Activated CD8-positive, alpha-beta memory T cell treated with anti-CD3 and anti-CD28 coated beads, Interleukin-2, amount 50 U/mL, for 1 hour (primary cell): ENCODE data around the gene ARL15.
A peak's percentile ranks its signal among the peaks of the same experiment; 100 is the strongest.
"Not testable (repeated sequence)": the region's sequence is repeated elsewhere in the genome, so short reads cannot be mapped to it uniquely, and the experiment has no call there.

Experiments
- DNase-seq: peaks from one replicate; pipeline ENCODE4 v3.0.0-alpha.2; 2020; ENCODE audit errors: extremely low read depth

The ARL15 gene

DNA sequence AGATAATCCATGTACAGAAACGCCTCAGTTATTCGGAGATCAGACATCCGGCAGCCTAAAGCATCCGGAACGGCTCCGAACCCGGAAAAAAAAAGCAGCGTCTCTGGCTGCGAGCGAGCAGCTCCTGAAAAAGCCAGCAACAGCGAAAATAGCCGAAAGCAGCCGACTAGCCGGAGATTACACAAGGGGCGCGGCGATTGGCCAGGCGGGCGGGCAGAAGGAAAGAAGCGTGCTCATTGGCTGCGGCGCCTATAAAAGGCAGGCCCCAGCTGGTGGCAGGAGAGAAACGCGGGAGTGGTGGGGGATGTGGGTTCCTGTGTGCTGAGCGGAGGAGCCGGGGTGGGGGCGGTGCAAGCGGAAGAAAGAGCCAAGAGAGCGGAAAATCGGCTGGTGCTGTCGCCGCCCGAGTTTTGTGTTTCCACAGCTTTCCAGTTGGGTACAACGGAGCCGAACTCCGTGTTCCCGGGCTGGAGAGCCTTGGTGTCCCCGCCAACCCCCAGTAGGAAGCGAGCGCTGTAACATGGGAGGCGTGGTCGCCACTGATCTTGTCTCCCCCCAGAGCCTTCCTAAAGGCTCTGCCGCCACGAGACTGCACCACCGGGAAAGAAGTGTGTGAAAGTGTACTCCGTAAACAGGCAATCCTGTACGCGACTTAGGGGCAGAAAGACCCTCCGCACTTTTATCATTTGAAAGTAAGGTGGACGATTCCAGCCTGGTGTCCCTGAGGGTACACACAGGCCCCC lies at the start of gene ARL15:
TSS of gene ARL15 (minus strand) at position 141 of the 743 bp plus-strand sequence.
- DNase-seq = peak; percentile 97

GRCh38 chr5:54360089-54360488 lies 49.7 kb upstream of the ARL15 start:
- no peak for DNase-seq

GRCh38 chr5:54357408-54358058 lies 47.2 kb upstream of the ARL15 start:
- DNase-seq = no peak

DNA sequence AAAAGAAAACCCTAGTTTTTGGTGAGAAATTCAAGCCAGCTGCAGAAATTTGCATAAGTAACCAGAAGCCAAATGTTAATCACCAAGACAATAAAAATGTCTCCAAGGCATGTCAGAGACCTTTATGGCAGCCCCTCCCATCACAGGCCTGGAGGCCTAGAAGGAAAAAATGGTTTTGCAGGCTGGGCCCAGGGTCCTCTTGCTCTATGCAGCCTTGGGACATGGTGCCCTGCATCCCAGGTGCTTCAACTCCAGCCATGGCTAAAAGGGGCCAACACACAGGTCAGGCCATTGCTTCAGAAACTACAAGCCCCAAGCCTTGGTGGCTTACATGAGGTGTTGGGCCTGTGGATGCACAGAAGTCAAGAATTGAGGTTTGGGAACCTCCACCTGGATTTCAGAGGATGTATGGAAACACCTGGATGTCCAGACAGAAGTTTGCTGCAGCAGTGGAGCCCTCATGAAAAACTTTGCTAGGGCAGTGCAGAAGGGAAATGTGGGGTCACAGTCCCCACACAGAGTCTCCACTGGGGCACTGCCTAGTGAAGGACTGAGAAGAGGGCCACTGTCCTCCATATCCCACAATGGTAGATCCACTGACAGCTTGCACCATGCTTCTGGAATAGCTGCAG lies 43.7 kb upstream of the ARL15 start:
- not testable (repeated sequence) for DNase-seq

DNA sequence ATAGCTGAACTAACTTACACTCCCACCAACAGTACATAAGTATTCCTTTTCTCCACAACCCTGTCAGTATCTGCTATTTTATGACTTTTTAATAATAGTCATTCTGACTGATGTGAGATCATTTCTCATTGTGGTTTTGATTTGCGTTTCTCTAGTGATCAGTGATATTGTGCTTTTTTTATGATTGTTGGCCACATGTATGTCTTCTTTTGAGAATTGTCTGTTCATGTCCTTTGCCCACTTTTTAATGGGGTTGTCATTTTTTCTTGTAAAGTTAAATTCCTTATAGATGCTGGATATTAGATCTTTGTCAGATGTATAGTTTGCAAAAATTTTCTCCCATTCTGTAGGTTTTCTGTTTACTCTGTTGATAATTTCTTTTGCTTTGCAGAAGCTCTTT lies 42.2 kb upstream of the ARL15 start:
- not testable (repeated sequence) for DNase-seq

DNA sequence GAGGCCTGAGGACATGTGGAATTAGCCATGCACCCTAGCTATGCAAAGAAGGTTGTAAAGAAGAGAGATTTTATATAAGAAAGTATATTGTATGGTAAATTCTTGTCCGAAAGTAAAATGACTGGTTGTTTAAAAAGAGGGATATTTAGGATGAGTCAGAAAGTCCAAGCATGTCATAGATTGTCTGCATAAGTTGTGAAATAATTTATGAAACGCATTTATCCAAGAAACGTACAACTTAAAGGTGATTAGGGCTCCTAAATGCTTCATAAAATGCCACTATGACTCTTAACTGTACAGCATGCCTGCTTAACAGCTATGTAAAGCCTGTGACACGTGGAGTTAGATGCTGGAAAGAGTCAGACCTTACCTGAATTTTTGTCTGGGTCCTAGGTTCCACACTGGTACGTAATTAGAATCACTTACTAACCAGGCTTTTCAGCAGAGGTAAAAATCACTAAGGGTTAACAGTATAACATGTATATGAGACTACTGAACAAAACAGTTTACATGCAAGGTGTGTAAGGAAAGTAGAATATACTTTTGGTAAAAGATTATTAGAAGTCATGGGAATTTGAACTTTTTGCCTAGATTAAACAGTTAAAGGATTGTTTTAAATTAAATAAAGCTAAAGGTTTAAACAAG lies 37.0 kb upstream of the ARL15 start:
- DNase-seq = no peak

DNA sequence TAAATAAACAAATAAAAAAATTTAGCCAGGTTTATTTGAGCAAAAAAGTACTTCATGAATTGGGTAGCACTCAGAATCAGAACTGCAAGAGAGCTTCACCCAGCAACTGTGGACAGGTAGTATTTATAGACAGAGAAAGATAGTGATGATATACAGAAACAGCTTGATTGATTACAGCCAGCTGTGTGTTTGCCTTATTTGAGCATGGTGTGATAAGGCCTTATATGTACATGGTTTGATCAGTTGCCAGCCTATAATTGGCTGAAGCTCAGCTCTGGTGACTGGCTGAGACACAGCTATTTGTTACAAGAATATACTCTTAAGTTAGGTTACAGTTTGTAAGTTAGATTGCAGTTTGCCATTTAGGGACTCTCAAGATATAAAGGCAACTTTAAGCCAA lies 34.3 kb upstream of the ARL15 start:
- no peak for DNase-seq

- DNase-seq = no peak
These were observed 31.6 kb upstream of the ARL15 start for GRCh38 chr5:54341971-54342370.

DNA sequence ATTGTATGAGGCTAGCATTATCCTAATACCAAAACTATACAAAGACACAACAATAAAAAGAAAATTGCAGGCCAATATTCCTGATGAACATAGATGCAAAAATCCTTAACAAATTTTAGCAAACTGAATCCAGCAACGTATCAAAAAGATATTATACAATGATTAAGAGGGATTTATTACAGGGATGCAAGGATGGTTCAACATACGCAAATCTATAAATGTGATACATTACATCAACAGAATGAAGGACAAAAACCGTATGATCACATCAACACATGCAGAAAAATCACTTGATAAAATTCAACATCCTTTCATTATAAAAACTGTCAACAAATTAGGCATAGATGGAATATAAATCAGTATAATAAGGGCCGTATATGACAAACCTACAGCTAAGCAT lies 27.1 kb upstream of the ARL15 start:
- no peak for DNase-seq

DNA sequence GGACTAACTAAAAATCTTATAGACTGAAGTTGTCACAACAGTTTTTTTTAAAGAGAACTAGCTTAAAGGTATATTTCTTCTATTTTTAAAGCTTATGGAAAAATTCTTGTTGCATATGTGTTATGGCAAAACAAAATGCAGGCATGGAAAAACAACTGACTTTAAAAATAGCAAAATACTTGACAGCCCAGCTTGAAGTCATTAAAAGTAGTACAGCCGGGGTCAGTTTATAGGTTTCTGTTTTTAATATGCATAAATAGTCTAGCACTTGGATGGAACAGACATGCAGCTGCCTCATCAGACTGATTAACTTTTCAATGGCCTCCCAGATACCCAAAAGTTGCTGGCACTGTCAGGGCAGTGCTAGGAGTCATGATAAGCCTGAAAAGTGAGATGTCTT lies 22.3 kb upstream of the ARL15 start:
- no peak for DNase-seq

DNA sequence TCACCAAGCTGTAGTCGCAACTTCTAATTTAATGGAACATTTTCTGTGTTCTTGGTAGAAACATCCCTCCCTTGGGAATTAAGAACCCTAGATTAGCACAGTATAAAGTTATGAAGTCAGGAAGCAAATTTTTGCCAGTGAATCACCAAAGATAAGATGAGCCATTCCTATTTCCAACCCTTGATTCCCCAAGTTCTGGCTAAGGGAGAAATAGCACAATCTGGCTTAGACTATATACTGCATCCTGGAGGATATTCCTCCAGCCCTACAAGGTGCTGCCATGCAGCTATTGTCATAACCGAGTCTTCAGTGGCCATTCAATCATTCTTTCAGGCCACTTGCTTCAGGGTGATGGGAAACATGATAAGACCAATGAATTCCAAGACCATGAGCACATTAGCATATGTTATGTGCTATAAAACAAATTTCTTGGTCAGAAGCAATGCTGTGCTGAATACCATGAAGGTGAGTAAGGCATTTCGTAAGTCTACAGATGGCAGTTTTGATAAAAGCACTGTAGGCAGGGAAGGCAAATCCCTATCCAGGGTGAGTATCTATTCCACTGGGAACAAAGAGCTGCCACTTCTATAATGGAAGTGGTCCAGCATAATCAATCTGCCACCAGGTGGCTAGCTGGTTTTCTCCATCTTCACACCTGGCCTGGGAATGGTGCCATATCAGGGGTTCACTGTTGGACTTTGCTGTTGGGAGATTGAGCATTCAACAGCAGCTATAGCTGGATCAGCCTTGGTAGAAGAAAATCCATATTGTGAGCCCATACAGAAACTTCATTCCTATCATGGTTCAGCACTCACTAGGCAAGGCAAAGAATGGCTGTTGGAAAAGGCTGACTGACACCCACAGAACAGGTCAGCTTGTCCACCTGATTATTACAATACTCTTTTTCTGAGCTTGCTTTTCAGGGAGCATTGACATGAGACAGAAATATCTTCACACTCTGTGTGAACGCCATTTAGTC lies 19.6 kb upstream of the ARL15 start:
- no peak for DNase-seq

- DNase-seq = no peak
These were observed 16.4 kb upstream of the ARL15 start for GRCh38 chr5:54326662-54327270.

DNA sequence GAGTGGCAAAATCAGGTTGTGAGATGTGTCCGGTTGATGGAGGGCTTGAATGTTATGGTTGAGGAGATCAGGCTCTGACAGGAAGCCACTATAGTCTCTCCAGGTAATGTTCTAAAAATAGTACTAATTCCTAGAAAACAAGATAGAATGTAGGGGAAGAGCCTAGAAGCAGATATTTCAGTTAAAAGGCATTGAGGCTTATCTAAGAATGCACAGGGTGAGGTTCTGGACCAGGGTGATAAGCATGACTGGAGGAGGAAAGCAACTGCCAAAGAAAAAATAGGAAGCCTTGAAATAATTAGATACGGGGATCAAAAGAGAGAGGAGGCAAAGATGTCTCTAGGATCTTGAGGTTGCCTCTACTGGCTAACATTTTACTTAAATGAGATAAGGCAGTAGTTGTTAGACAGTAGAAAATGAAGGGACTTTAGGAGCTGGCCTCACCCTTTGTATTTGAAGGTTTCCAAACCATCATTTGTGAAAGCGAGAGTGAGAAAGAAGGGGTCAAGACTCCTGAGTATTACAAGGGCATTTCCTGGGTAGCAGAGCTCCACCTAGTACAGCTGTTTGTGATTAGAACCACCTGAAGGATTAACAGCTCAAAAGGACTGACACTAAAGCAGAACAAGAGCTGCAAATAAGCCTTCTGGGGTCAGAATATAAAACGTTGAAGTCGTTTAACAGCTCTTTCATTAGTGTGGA lies 15.4 kb upstream of the ARL15 start:
- no peak for DNase-seq

DNA sequence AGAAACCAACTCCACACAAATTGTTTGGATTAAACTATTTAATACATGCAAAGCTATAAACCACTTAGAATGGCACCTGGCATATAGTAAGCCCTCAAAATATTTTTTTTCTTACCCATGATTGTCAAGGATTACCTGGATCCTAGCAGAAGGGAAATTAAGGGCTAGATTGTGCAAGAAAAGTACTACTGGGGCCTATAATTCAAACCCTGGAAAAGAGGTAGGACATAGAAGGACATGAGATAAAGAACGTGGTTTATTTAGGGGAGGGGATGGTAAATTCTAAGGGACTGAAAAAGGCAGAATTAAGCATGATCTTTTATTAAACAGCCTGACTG lies 14.9 kb upstream of the ARL15 start:
- DNase-seq = no peak

GRCh38 chr5:54324651-54325271 lies 14.4 kb upstream of the ARL15 start:
- no peak for DNase-seq

GRCh38 chr5:54323495-54323894 lies 13.1 kb upstream of the ARL15 start:
- no peak for DNase-seq

- no peak for DNase-seq
These were observed 9.9 kb upstream of the ARL15 start for GRCh38 chr5:54320256-54320655.

DNA sequence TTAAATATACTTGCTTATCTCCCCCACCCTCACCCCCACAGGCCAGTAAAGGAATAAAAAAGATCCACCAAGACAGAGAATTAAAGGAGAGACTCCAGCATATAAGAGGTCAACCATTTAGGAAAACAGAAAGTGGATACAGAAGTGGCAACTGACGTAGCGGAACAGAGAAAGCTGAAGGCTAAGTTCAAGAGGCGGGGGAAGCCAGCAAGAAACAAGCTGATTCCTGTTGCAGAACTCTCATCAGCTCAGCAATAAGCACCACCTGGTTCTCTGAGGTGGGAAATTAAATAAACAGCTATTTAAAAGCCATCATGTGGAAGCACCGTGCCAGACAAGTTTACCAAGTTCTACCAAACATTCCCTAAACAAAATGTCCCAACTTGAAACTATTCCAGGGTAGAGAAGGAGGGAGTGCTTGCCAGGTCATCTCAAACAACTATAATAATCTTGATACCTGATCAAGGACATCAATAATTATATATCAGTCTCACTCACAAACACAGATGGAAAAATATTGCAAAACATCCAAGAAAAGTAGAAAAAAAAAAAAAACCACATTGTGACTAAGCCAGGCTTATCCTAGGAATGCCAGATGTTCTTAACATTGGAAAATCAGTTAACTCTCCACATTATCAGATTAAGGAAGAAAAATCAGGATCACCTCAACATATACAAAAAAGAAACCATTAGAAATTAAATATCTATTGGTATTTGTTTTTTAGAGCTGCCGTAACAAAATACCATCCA lies 7.3 kb upstream of the ARL15 start:
- no peak for DNase-seq
